HepG2 (cell line): ENCODE measurements around the gene AKNA. TPM values are rescaled to one million over a fixed set of nuclear protein-coding genes. Genes with fewer than 3 reads are reported as not detected.

Experiments used
- ATAC-seq: fragments of 200-7000 bp; cut with Tn5 transposase; 3 replicates; pipeline ENCODE4 v1.9.1; 2020; ENCODE audit warnings: mild to moderate bottlenecking, moderate library complexity
- BruUV-seq: library from RNA; stranded (reverse); fragments of 400-500 nt; replicated peaks from 2 replicates; lab custom pipeline; 2021; lab: Mats Ljungman, UMichigan
- CTCF ChIA-PET: fragments of 300-600 bp; formaldehyde crosslinking; extraction: SDS; loops from one replicate; lab custom pipeline; 2021; ENCODE audit warnings: low total read pairs, inconsistent platforms, low intra/inter-chr PET ratio; lab: Yijun Ruan, JAX
- POLR2A ChIA-PET: fragments of 350-600 bp; sonication (Branson Sonifier 250); formaldehyde crosslinking; loops from one replicate; lab custom pipeline; 2020; ENCODE audit warnings: antibody characterized with exemption, inconsistent platforms; lab: Yijun Ruan, JAX
- DNase-seq: peaks from one replicate; pipeline ENCODE4 v3.0.0-alpha.2; 2015; ENCODE audit warnings: low spot score
- FAIRE-seq: peaks from 3 replicates; lab custom pipeline; 2011; peaks lifted over from hg19 to GRCh38; lab: Jason Lieb, UNC
- H2AFZ ChIP-seq: one replicate; pipeline ENCODE4 v1.6.1; 2011; ENCODE audit warnings: low read length, inconsistent platforms
- H3K27ac ChIP-seq: fragments of 300-600 bp; 3 replicates; pipeline ENCODE4 v1.8.0; 2011; ENCODE audit warnings: mixed run types, mild to moderate bottlenecking, mixed read lengths, low read length, inconsistent platforms; ENCODE audit not compliant: insufficient read depth; ENCODE audit errors: extremely low read length
- H3K27me3 ChIP-seq, 2 experiments: fragments of 200-600 bp in 1 of 2; 2 replicates in 1 of 2; 3 replicates in 1 of 2; pipeline versions ENCODE4 v1.6.0 to v1.8.0; 2011; ENCODE audit warnings: low read length in 2 of 2, mild to moderate bottlenecking in 2 of 2, moderate library complexity in 2 of 2, inconsistent platforms in 1 of 2; ENCODE audit not compliant: insufficient read depth in 2 of 2, control insufficient read depth in 1 of 2
- H3K36me3 ChIP-seq, 2 experiments: fragments of 200-600 bp in 1 of 2; replicated peaks in 1 of 2; 2 replicates in 1 of 2; 3 replicates in 1 of 2; pipeline versions ENCODE4 v1.5.1 to v1.8.0; 2011; ENCODE audit warnings: low read length in 2 of 2, inconsistent platforms in 1 of 2; ENCODE audit not compliant: insufficient read depth in 2 of 2, control insufficient read depth in 1 of 2
- H3K4me1 ChIP-seq: 2 replicates; pipeline ENCODE4 v1.5.1; 2012; ENCODE audit warnings: low read length, inconsistent platforms; ENCODE audit not compliant: insufficient read depth
- H3K4me2 ChIP-seq: 2 replicates; pipeline ENCODE4 v1.6.0; 2011; ENCODE audit warnings: low read depth, low read length, inconsistent platforms
- H3K4me3 ChIP-seq, 3 experiments: fragments of 200-600 bp in 1 of 3; sonication (generic), shearing (Covaris generic) in 1 of 3; replicated peaks in 1 of 3; 2 replicates each; pipeline ENCODE4 v1.5.1; 2011 to 2016; ENCODE audit warnings: low read length in 3 of 3, inconsistent platforms in 2 of 3, low read depth in 2 of 3, mild to moderate bottlenecking in 2 of 3, control low read depth in 1 of 3, mixed read lengths in 1 of 3; ENCODE audit not compliant: insufficient read depth in 1 of 3
- H3K79me2 ChIP-seq: one replicate; pipeline ENCODE4 v1.6.1; 2011; ENCODE audit warnings: low read length, inconsistent platforms; ENCODE audit not compliant: insufficient read depth
- H3K9ac ChIP-seq: 2 replicates; pipeline ENCODE4 v1.6.0; 2011; ENCODE audit warnings: mild to moderate bottlenecking, low read depth, low read length, inconsistent platforms; ENCODE audit not compliant: insufficient read depth
- H3K9me3 ChIP-seq: 2 replicates; pipeline ENCODE4 v1.5.1; 2012; ENCODE audit warnings: mild to moderate bottlenecking, low read length
- H4K20me1 ChIP-seq: 2 replicates; pipeline ENCODE4 v1.6.0; 2011; ENCODE audit warnings: inconsistent platforms, mild to moderate bottlenecking, low read length, moderate library complexity; ENCODE audit not compliant: insufficient read depth
- HNF4A ChIP-seq: sonication (generic); formaldehyde crosslinking; IDR thresholded peaks from 2 replicates; pipeline ENCODE4 v1.4.0; 2020; ENCODE audit warnings: missing genetic modification reagents
- MTF1 ChIP-seq: sonication (generic); formaldehyde crosslinking; IDR thresholded peaks from 2 replicates; pipeline ENCODE4 v1.5.0; 2020; ENCODE audit warnings: missing genetic modification reagents
- MXD1 ChIP-seq: sonication (generic); formaldehyde crosslinking; IDR thresholded peaks from 2 replicates; pipeline ENCODE4 v1.4.0; 2020; ENCODE audit warnings: mild to moderate bottlenecking, missing genetic modification reagents
- WIZ ChIP-seq: sonication (generic); formaldehyde crosslinking; IDR thresholded peaks from 2 replicates; pipeline ENCODE4 v1.5.1; 2020; ENCODE audit warnings: mild to moderate bottlenecking, missing genetic modification reagents
- ZBTB42 ChIP-seq: sonication (generic); formaldehyde crosslinking; IDR thresholded peaks from 2 replicates; pipeline ENCODE4 v1.5.0; 2020; ENCODE audit warnings: mild to moderate bottlenecking, missing genetic modification reagents
- ZBTB7A ChIP-seq: sonication (generic); formaldehyde crosslinking; IDR thresholded peaks from 2 replicates; pipeline ENCODE4 v1.8.0; 2022; ENCODE audit warnings: mild to moderate bottlenecking, missing genetic modification reagents
- ZNF501 ChIP-seq: sonication (generic); formaldehyde crosslinking; IDR thresholded peaks from 2 replicates; pipeline ENCODE4 v1.5.1; 2020; ENCODE audit warnings: mild to moderate bottlenecking, moderate library complexity, missing genetic modification reagents
- WGBS: methylation state at CpG from one replicate; pipeline ENCODE4 v1.1.6; 2017; ENCODE audit warnings: low lambda C conversion rate; 5-methylcytosine and 5-hydroxymethylcytosine counted together
- in situ Hi-C: cut with HindIII; loops from 2 replicates; pipeline ENCODE4 v1.10.0; 2017; ENCODE audit warnings: low pct_unique_long_range_greater_than_20kb; ENCODE audit not compliant: extremely low pct_ligation_motif_present
- intact Hi-C: fragments of 100-400 bp; cut with micrococcal nuclease; formaldehyde crosslinking; loops from one replicate; pipeline ENCODE4 v1.10.0; 2022; ENCODE audit not compliant: unreplicated experiment
- polyA plus RNA-seq, 8 experiments: library from polyadenylated mRNA; depleted of rRNA in 3 of 8; stranded (reverse) in 7 of 8; unstranded in 1 of 8; fragments of >200 nt; fragmentation: Illumina TruSeq in 4 of 8; extraction: Trizol in 4 of 8; gene quantifications; 2 replicates each; pipeline versions ENCODE4 v1.2.1 to v1.2.3, GENCODE V29; 2011 to 2016; ENCODE audit warnings: low read depth in 4 of 8, missing spikeins in 1 of 8, mixed read lengths in 1 of 8; ENCODE audit not compliant: insufficient read depth in 1 of 8
- total RNA-seq, 5 experiments: library from RNA; depleted of rRNA; stranded (reverse); fragments of >200 nt; fragmentation: Illumina TruSeq; extraction: Trizol; gene quantifications; 2 replicates each; pipeline ENCODE4 v1.2.3, GENCODE V29; 2016; ENCODE audit warnings: low read depth in 1 of 5
- TF ChIP-seq, protein P1 (sequence below): sonication (generic); IDR thresholded peaks from 2 replicates; pipeline ENCODE4 v1.6.1; 2016; ENCODE audit warnings: low read depth, borderline replicate concordance

Gene AKNA
- total and polyA plus RNA-seq, 2 of the 13 experiments (the other 11 are each of a cell fraction or from before 2014, with no cell fraction given): 3.0 to 3.1 TPM

GRCh38 chr9:114386886-114387679 is 699 bp downstream of the AKNA start:
- H3K4me1 ChIP-seq: peaks cover 47% of the 10 kb centered on the region
- no TSS peak for BruUV-seq
- CTCF ChIA-PET: no interaction called here
- H3K27me3 ChIP-seq: no peaks in the 10 kb centered on the region
- FAIRE-seq (no peak), DNase-seq (no peak), ATAC-seq (peak; percentile 52)
- in situ Hi-C loops: no loop called here
- intact Hi-C loops: loop anchor here (5.0 kb wide), 1 partner anchor 50 kb away; no protein-coding TSS in a partner anchor
- no peaks in the 10 kb centered on the region for H3K9me3 ChIP-seq
- H3K9ac ChIP-seq: peak overlapping the region; percentile 50; the same call in 1 of the 2 replicates
- H3K36me3 ChIP-seq: no peaks in the 10 kb centered on the region
- no peaks in the 10 kb centered on the region for H3K79me2 ChIP-seq
- POLR2A ChIA-PET: interaction anchor here (1.0 to 3.4 kb wide), 2 partner anchors 10 to 14 kb away, joined by 4 to 24 read pairs; no protein-coding TSS in a partner anchor
- peak overlapping the region; percentile 89 for H3K4me2 ChIP-seq
- H3K4me3 ChIP-seq: peak overlapping the region; percentile 59 to 68 (median 60)
- TF ChIP-seq ZBTB42 (CRISPR knock-in tag): 0 out of 2 replicates have a peak, but pooled peaks have one; percentile 27
- TF ChIP-seq ZBTB7A: 0 out of 2 replicates have a peak, but pooled peaks have one; percentile 22
- 0 out of 2 replicates have a peak, but pooled peaks have one; percentile 35 for TF ChIP-seq ZNF501 (CRISPR knock-in tag)
- TF ChIP-seq HNF4A (CRISPR knock-in tag): peak; percentile 23; the same call in 1 of the 2 replicates
- 0 out of 2 replicates have a peak, but pooled peaks have one; percentile 43 for TF ChIP-seq WIZ (CRISPR knock-in tag)
- no peak for TF ChIP-seq MXD1 (CRISPR knock-in tag)
- TF ChIP-seq, protein P1, sequence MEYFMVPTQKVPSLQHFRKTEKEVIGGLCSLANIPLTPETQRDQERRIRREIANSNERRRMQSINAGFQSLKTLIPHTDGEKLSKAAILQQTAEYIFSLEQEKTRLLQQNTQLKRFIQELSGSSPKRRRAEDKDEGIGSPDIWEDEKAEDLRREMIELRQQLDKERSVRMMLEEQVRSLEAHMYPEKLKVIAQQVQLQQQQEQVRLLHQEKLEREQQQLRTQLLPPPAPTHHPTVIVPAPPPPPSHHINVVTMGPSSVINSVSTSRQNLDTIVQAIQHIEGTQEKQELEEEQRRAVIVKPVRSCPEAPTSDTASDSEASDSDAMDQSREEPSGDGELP: peak; percentile 65; the same call in 1 of the 2 replicates
- no peak for TF ChIP-seq MTF1
- H2AFZ ChIP-seq: no peak overlapping the region
- no peak overlapping the region for H3K27ac ChIP-seq
- H4K20me1 ChIP-seq: 0 out of 2 replicates have a peak, but pooled peaks cover 5% of the 10 kb centered on the region
- WGBS: 33% methylated on average over 11 of the region's 18 CpGs
